Thyroid gland (tissue), 4 donors: ENCODE data around the gene MIP. TPM values are rescaled to one million over a fixed set of nuclear protein-coding genes. Genes with fewer than 3 reads are reported as not detected.
A peak's percentile ranks its signal among the peaks of the same experiment; 100 is the strongest.
"Not testable (repeated sequence)": the region's sequence is repeated elsewhere in the genome, so short reads cannot be mapped to it uniquely, and the experiment has no call there.

Source experiments
- DNase-seq, 2 donors: peaks; one replicate each; pipeline ENCODE4 v3.0.0-alpha.2; 2019
- H3K27ac ChIP-seq, 3 donors: fragments of 200-600 bp; sonication (generic); 1 replicate in 2 of 3; 2 replicates in 1 of 3; pipeline ENCODE4 v1.5.1; 2016 to 2019; ENCODE audit warnings: mild to moderate bottlenecking in 1 of 3, moderate library complexity in 1 of 3
- H3K27me3 ChIP-seq: fragments of 200-600 bp; sonication (generic); one replicate; pipeline ENCODE4 v1.5.1; 2019
- H3K36me3 ChIP-seq, 2 donors: fragments of 200-600 bp; sonication (generic); one replicate each; pipeline ENCODE4 v1.5.1; 2016 to 2019
- H3K4me1 ChIP-seq, 2 donors: fragments of 200-600 bp; sonication (generic); one replicate each; pipeline ENCODE4 v1.5.1; 2017 to 2019
- H3K4me3 ChIP-seq, 3 donors: fragments of 200-600 bp; sonication (generic); replicated peaks in 1 of 3; 1 replicate in 2 of 3; 2 replicates in 1 of 3; pipeline ENCODE4 v1.5.1; 2016; ENCODE audit warnings: mild to moderate bottlenecking in 1 of 3
- H3K9me3 ChIP-seq: fragments of 200-600 bp; sonication (generic); one replicate; pipeline ENCODE4 v1.5.1; 2017
- POLR2A ChIP-seq, 2 donors: fragments of 450-650 bp; IDR thresholded peaks; one replicate each; pipeline ENCODE4 v1.6.1; 2017; ENCODE audit warnings: antibody characterized with exemption in 2 of 2, mild to moderate bottlenecking in 2 of 2, moderate library complexity in 1 of 2
- WGBS, 2 donors: methylation state at CpG; one replicate each; pipeline ENCODE4 v1.1.5; 2017; 5-methylcytosine and 5-hydroxymethylcytosine counted together
- intact Hi-C: fragments of 100-400 bp; cut with DNase I; formaldehyde crosslinking; loops from one replicate; pipeline ENCODE4 v1.15.1; 2023
- total RNA-seq, 4 donors: library from RNA; depleted of rRNA; stranded (reverse); fragments of >200 nt; gene quantifications; one replicate each; pipeline ENCODE4 v1.2.3, GENCODE V29; 2016
- TF ChIP-seq, protein P1 (sequence below), 6 experiments: fragments of 200-600 bp in 3 of 6; fragments of 450-650 bp in 3 of 6; sonication (generic) in 3 of 6; IDR thresholded peaks; one replicate each; pipeline ENCODE4 v1.5.1; 2016 to 2019; ENCODE audit warnings: antibody characterized with exemption in 6 of 6, mild to moderate bottlenecking in 2 of 6, inconsistent platforms in 1 of 6, moderate library complexity in 1 of 6

The MIP gene
- total RNA-seq, 4 donors from 2014 or later: not detected

DNA sequence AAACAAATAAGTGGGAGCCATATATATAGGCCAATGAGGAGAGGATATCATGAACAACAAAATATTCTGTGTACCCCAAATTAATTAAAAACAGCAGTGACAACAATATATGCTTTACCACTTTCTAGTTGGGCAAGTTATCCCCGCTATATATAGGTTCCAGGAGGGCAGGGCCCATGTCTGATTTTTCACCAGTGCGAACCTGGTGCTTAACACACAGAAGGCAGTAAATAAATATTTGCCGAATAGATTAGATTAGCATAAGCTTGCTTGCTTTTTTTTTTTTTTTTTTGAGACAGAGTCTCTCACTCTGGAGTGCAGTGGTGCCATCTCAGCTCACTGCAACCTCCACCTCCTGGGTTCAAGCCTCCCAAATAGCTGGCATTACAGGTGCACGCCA, 3.4 kb upstream of the MIP start:
- Histone ChIP-seq H3K36me3 (no peaks in the 10 kb centered on the region), H3K27ac (no peak overlapping the region), H3K9me3 (no peaks in the 10 kb centered on the region), H3K4me1 (no peaks in the 10 kb centered on the region), H3K27me3 (no peaks in the 10 kb centered on the region), H3K4me3 (no peak overlapping the region)
- intact Hi-C loops: loop anchor here (10.0 kb wide), 1 partner anchor 103 kb away; no protein-coding TSS in a partner anchor
- 88% methylated on average over 4 of the region's 4 CpGs for WGBS, 2 donors
- no peak for TF ChIP-seq POLR2A (IDR thresholded peaks at IDR 0.05)
- TF ChIP-seq, protein P1, sequence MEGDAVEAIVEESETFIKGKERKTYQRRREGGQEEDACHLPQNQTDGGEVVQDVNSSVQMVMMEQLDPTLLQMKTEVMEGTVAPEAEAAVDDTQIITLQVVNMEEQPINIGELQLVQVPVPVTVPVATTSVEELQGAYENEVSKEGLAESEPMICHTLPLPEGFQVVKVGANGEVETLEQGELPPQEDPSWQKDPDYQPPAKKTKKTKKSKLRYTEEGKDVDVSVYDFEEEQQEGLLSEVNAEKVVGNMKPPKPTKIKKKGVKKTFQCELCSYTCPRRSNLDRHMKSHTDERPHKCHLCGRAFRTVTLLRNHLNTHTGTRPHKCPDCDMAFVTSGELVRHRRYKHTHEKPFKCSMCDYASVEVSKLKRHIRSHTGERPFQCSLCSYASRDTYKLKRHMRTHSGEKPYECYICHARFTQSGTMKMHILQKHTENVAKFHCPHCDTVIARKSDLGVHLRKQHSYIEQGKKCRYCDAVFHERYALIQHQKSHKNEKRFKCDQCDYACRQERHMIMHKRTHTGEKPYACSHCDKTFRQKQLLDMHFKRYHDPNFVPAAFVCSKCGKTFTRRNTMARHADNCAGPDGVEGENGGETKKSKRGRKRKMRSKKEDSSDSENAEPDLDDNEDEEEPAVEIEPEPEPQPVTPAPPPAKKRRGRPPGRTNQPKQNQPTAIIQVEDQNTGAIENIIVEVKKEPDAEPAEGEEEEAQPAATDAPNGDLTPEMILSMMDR (IDR thresholded peaks at IDR 0.05): no peak
- no peak for DNase-seq

DNA sequence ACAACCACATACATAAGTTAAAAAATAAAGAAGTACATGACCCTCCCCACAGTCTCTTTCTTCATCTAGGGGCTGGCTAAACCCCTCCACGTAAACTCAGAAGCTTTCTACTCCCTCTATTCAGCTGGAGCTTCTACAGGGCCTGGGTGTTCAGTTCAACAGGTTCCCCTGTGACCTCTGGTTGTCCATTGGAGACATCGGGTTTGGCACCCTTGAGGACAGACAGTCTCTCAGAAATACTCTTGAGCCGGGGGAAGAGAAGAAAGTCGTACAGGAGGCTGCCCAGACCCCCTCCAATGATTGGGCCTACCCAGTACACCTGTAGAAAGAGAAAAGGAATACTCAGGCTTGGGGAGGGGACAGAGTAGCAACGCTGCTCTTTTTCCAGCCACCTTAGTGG, 3.3 kb downstream of the MIP start:
- Histone ChIP-seq H3K27me3 (no peaks in the 10 kb centered on the region), H3K9me3 (no peaks in the 10 kb centered on the region), H3K4me1 (peaks cover 3 to 10% of the 10 kb centered on the region in 2 donors), H3K27ac (no peak overlapping the region), H3K4me3 (no peak overlapping the region), H3K36me3 (no peaks in the 10 kb centered on the region)
- 68 to 71% methylated on average over 5 of the region's 5 CpGs for WGBS, 2 donors
- no peak for DNase-seq
- intact Hi-C loops: loop anchor here (10.0 kb wide), 1 partner anchor 96 kb away; no protein-coding TSS in a partner anchor
- no peak for TF ChIP-seq POLR2A (IDR thresholded peaks at IDR 0.05)
- TF ChIP-seq, protein P1 (IDR thresholded peaks at IDR 0.05): no peak

DNA sequence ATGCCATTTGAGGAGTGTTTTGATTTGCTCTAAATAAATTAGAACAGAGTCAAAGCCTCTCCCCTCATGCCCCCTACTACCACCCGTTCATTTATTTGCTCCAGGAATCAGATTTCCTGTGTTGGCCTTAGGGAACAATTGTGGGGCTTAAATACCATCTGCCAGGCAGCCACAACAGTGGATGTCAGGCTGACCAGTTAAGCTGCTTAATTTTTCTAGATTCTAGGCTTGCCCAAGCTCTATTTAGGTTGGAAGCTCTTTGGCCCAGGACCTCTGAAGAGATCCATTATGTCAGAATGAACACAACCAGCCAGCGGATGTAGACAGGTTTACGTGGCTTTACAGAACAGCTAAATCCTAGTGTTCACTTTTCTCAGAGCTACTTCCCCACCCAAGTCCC, 4.2 kb downstream of the MIP start:
- H3K4me3 ChIP-seq: no peak overlapping the region
- no peaks in the 10 kb centered on the region for H3K36me3 ChIP-seq
- WGBS, 2 donors: 76 to 79% methylated on average over 3 of the region's 3 CpGs
- no peaks in the 10 kb centered on the region for H3K27me3 ChIP-seq
- DNase-seq: no peak
- H3K4me1 ChIP-seq: peaks cover 3 to 10% of the 10 kb centered on the region in 2 donors
- TF ChIP-seq, protein P1 (IDR thresholded peaks at IDR 0.05): no peak
- no peak for TF ChIP-seq POLR2A (IDR thresholded peaks at IDR 0.05)
- no peaks in the 10 kb centered on the region for H3K9me3 ChIP-seq
- intact Hi-C loops: loop anchor here (10.0 kb wide), 1 partner anchor 95 kb away; no protein-coding TSS in a partner anchor
- no peak overlapping the region for H3K27ac ChIP-seq

GRCh38 chr12:56449622-56449984, 4.9 kb downstream of the MIP start:
- Histone ChIP-seq H3K36me3 (no peaks in the 10 kb centered on the region), H3K4me1 (peaks cover 3 to 10% of the 10 kb centered on the region in 2 donors), H3K4me3 (peak overlapping the region; percentile 35 to 52 (median 45)), H3K27ac (peak overlapping the region; percentile 63 to 86 (median 77)), H3K27me3 (no peaks in the 10 kb centered on the region), H3K9me3 (no peaks in the 10 kb centered on the region)
- intact Hi-C loops: no loop called here
- no peak for TF ChIP-seq POLR2A (IDR thresholded peaks at IDR 0.05)
- TF ChIP-seq, protein P1 (IDR thresholded peaks at IDR 0.05): no peak
- WGBS, 2 donors: 33 to 37% methylated on average over 5 of the region's 5 CpGs
- no peak for DNase-seq

- peak in 1 of 2 donors; percentile 70 for TF ChIP-seq POLR2A (IDR thresholded peaks at IDR 0.05)
- TF ChIP-seq, protein P1 (IDR thresholded peaks at IDR 0.05): peak in 1 of 6 experiments; percentile 27
- intact Hi-C loops: no loop called here
These were observed 5.4 kb downstream of the MIP start, which contains the start of gene TIMELESS for GRCh38 chr12:56448860-56449621. Gene TIMELESS, minus strand, starts transcription at chr12:56449426. Its CDS starts 15,256 bp downstream, at chr12:56434170.

DNA sequence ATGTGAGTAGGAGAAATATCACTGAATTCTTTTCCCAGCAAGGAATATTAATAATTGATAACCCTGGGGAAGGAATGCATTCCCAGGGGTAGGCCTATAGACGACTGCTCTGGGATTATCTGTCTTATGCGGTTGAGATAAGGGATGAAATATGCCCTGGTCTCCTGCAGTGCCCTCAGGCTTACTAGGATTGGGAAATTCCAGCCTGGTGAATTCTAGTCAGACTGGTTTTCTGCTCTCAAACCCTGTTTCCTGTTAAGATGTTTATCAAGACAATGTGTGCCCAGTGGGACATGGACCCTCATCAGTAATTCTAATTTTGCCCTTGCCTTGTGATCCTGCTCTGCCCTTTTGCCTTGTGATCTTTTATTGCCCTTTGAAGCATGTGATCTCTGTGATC, 11.2 kb downstream of the MIP start:
- intact Hi-C loops, H3K4me3 ChIP-seq, H3K4me1 ChIP-seq, DNase-seq, H3K9me3 ChIP-seq, H3K27ac ChIP-seq, H3K27me3 ChIP-seq, H3K36me3 ChIP-seq: not testable (repeated sequence)
- WGBS, 2 donors: 71 to 89% methylated on average over 2 of the region's 2 CpGs

More at GRCh38 chr12:56448860-56449621, 5.4 kb downstream of the MIP start, which contains the start of gene TIMELESS:
- peak; percentile 87 to 89 for DNase-seq
- Histone ChIP-seq H3K27me3 (no peaks in the 10 kb centered on the region), H3K36me3 (no peaks in the 10 kb centered on the region), H3K4me3 (peak within 1 kb of the TSS; percentile 35 to 63 (median 52)), H3K27ac (peak within 1 kb of the TSS; percentile 63 to 86 (median 77)), H3K4me1 (peaks cover 3 to 10% of the 10 kb centered on the region in 2 donors), H3K9me3 (no peaks in the 10 kb centered on the region)
- WGBS, 2 donors: 0% methylated on average over 48 to 55 of the region's 58 CpGs
